ENCODE measurements around the gene RANGAP1.
"Not testable (repeated sequence)": the region's sequence is repeated elsewhere in the genome, so short reads cannot be mapped to it uniquely, and the experiment has no call there.

Gene RANGAP1

DNA sequence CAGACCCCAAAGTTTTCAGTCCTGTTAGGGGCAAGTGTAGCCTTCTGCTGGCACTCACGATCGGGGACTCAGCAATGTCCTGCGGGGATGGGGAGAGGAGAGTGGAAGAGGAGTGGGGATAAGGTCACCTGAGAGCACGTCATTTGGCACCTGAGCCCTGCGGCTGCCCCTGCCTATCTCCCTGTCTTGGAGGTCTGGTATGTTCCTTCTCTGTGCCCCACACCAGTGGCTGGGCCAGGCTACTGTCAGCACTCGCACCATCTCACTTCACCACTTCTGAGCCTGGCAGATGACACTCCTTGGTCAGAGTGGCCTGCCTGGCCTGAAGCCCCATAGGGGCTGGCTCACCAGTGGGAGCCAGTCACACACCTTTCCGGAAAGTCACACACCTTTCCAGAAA is 25.1 kb downstream of the RANGAP1 start:
- Histone ChIP-seq H3K4me1 (ENCODE audit: control insufficient read depth in 1 of 2, insufficient read depth in 1 of 2, low read depth in 1 of 2, low read length in 1 of 2) (no peaks in the 10 kb centered on the region), H3K36me3 (peaks cover 98% of the 10 kb centered on the region), H3K9me3 (no peaks in the 10 kb centered on the region), H3K27me3 (no peaks in the 10 kb centered on the region), H3K4me3 (ENCODE audit: low read depth in 1 of 2, low read length in 1 of 2) (no peak overlapping the region), H3K27ac (no peak overlapping the region)
- TF ChIP-seq, protein P1, sequence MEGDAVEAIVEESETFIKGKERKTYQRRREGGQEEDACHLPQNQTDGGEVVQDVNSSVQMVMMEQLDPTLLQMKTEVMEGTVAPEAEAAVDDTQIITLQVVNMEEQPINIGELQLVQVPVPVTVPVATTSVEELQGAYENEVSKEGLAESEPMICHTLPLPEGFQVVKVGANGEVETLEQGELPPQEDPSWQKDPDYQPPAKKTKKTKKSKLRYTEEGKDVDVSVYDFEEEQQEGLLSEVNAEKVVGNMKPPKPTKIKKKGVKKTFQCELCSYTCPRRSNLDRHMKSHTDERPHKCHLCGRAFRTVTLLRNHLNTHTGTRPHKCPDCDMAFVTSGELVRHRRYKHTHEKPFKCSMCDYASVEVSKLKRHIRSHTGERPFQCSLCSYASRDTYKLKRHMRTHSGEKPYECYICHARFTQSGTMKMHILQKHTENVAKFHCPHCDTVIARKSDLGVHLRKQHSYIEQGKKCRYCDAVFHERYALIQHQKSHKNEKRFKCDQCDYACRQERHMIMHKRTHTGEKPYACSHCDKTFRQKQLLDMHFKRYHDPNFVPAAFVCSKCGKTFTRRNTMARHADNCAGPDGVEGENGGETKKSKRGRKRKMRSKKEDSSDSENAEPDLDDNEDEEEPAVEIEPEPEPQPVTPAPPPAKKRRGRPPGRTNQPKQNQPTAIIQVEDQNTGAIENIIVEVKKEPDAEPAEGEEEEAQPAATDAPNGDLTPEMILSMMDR (IDR thresholded peaks at IDR 0.05), result no peak

DNA sequence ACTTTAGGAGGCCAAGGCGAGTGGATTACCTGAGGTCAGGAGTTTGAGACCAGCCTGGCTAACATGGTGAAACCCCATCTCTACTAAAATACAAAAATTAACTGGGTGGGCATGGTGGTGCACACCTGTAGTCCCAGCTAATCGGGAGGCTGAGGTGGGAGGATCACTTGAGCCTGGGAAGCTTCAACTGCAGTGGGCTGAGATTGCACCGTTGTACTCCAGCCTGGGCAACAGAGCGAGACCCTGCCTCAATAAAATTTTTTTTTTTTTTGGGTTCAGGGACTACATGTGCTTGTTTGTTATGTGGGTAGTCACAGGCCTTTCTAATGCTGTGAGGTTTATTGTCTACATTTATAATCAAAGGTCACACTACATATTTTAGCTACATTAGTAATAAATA is 26.2 kb downstream of the RANGAP1 start:
- not testable (repeated sequence) for H3K9me3 ChIP-seq; H3K4me3 ChIP-seq (ENCODE audit: low read depth in 1 of 2, low read length in 1 of 2); H3K4me1 ChIP-seq (ENCODE audit: control insufficient read depth in 1 of 2, insufficient read depth in 1 of 2, low read depth in 1 of 2, low read length in 1 of 2); H3K27ac ChIP-seq; H3K27me3 ChIP-seq
- H3K36me3 ChIP-seq, result peaks cover 99% of the 10 kb centered on the region

DNA sequence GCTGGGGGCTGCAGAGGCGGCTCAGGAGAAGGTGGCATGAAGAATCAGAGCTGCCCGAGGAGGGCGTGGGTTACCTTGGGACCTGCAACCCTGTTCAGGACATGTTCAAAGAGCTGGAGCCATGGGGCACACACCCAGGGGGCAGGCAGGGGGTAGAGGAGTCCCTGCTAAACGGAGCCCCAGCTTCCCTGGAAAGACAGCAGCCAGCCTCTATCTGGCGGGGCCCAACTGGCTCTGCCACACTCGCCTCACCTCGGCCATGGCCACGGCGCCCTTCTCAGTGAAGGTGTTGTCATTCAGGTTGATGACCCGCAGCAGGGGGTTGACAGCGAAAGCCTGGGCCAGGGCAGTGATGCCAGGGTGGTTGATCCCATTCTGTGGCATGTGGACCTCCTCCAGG is 28.3 kb downstream of the RANGAP1 start:
- no peaks in the 10 kb centered on the region for H3K9me3 ChIP-seq
- H3K4me1 ChIP-seq (ENCODE audit: control insufficient read depth in 1 of 2, insufficient read depth in 1 of 2, low read depth in 1 of 2, low read length in 1 of 2), result no peaks in the 10 kb centered on the region
- H3K4me3 ChIP-seq (ENCODE audit: low read depth in 1 of 2, low read length in 1 of 2), result no peak overlapping the region
- H3K36me3 ChIP-seq, result peaks cover 97% of the 10 kb centered on the region
- no peaks in the 10 kb centered on the region for H3K27me3 ChIP-seq
- H3K27ac ChIP-seq, result no peak overlapping the region
- TF ChIP-seq, protein P1 (IDR thresholded peaks at IDR 0.05), result no peak

DNA sequence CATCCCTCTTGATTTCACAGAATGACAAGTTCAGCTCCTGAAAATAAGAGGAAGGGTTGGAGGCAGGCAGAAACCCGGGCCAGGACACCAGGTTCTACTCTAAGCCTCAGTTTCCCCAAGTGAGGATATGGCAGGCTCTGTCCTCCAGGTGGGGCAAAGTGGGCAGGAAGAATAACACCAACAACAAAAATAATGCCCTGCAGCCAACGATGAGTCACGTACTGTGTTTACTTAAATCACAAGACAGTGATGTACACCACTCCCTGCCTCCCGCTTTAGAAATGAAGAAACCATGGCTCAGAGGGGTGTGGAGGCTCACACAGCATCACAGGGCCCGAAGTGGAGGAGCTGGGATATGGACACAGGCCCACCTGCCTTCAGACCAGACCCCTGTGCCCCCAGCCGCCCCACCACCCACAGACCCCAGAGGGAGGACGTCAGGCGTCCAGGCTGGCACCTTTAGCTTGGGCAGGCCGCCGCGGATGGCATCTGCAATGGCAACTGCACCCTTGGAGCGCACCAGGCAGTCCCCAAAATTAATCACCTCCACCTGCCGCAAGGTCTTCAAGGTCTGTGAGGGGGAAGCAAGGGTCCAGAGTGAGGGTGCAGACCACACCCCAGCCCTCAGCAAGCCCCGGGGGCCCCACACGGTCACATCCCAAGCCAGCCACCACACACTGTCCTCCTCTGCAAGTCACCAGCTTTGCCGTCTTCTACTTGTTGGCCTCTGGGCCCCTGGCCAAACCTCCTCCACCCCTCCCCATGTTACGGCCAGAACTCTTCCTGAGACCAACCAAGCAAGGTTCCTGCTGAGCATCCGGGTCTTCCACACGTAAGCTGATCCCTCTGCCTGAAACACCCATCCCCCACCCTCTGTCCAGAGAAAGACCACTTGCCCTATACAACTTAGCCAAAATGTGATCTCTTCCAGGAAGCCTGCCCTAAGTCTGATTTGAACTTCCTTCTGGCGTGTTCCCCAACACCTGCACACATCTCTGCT is 29.4 kb downstream of the RANGAP1 start:
- TF ChIP-seq, protein P1 (IDR thresholded peaks at IDR 0.05), result no peak
- H3K27ac ChIP-seq, result no peak overlapping the region
- H3K27me3 ChIP-seq, result no peaks in the 10 kb centered on the region
- no peaks in the 10 kb centered on the region for H3K4me1 ChIP-seq (ENCODE audit: control insufficient read depth in 1 of 2, insufficient read depth in 1 of 2, low read depth in 1 of 2, low read length in 1 of 2)
- H3K36me3 ChIP-seq, result peaks cover 97% of the 10 kb centered on the region
- no peaks in the 10 kb centered on the region for H3K9me3 ChIP-seq
- H3K4me3 ChIP-seq (ENCODE audit: low read depth in 1 of 2, low read length in 1 of 2), result no peak overlapping the region

DNA sequence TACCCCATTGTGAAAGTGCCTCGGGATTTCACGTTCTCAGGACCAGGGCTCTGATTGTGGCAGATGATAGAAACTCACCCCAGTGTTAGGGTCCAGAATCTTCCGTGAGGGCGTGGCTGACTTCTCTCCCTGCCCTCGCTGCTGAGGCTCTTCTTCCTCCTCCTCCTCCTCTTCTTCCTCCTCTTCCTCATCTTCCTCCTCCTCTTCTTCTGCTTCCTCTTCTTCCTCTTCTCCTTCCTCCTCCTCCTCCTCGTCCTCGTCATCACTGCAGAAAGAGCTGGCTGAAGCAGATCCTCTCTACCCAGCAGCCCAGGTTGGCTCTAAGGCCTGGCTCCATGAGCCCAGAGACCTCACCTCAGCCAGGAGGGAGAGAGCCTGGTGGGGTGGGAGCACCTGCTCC is 31.8 kb downstream of the RANGAP1 start:
- Histone ChIP-seq H3K27ac (no peak overlapping the region), H3K4me3 (ENCODE audit: low read depth in 1 of 2, low read length in 1 of 2) (no peak overlapping the region), H3K27me3 (no peaks in the 10 kb centered on the region), H3K9me3 (no peaks in the 10 kb centered on the region), H3K36me3 (peaks cover 97% of the 10 kb centered on the region), H3K4me1 (ENCODE audit: control insufficient read depth in 1 of 2, insufficient read depth in 1 of 2, low read depth in 1 of 2, low read length in 1 of 2) (no peaks in the 10 kb centered on the region)
- TF ChIP-seq, protein P1 (IDR thresholded peaks at IDR 0.05), result no peak

DNA sequence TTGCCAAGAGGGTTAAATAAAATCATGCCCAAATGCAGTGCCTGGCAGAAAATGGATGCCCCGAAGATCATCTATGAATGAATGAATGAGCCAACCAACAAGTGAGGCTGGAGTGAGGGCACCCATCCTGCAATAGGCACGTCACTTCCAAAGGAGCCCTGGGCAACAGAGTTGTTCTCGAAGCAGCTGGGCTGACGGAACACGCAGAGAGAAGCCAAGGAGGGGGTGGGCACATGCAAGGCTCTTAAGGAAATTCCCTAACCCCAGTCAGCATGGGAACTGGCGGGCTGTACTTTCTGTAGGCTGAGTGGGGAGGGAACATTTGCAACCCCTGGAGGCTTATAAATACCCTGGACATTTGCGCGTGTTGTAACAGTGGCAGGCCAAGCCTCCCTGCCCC is 33.6 kb downstream of the RANGAP1 start:
- H3K4me1 ChIP-seq (ENCODE audit: control insufficient read depth in 1 of 2, insufficient read depth in 1 of 2, low read depth in 1 of 2, low read length in 1 of 2), result no peaks in the 10 kb centered on the region
- no peaks in the 10 kb centered on the region for H3K27me3 ChIP-seq
- no peak overlapping the region for H3K27ac ChIP-seq
- no peaks in the 10 kb centered on the region for H3K9me3 ChIP-seq
- TF ChIP-seq, protein P1 (IDR thresholded peaks at IDR 0.05), result no peak
- no peak overlapping the region for H3K4me3 ChIP-seq (ENCODE audit: low read depth in 1 of 2, low read length in 1 of 2)
- peaks cover 98% of the 10 kb centered on the region for H3K36me3 ChIP-seq
